Endothelial cell of umbilical vein (primary cell): ENCODE results near the gene GAB2. TPM values are rescaled to one million over a fixed set of nuclear protein-coding genes. Genes with fewer than 3 reads are reported as not detected.

Experiments used
- BruUV-seq: library from RNA; stranded (reverse); fragments of 400-500 nt; replicated peaks from 2 replicates; lab custom pipeline; 2021; lab: Mats Ljungman, UMichigan
- CTCF ChIA-PET: fragments of 300-600, 350-600 bp; sonication (Branson Sonifier 250); formaldehyde crosslinking; loops from one replicate; lab custom pipeline; 2021; ENCODE audit warnings: antibody characterized with exemption, inconsistent platforms; lab: Charles Lee
- POLR2A ChIA-PET: fragments of 300-600, 350-600 bp; sonication (Branson Sonifier 250); formaldehyde crosslinking; loops from one replicate; lab custom pipeline; 2021; ENCODE audit warnings: antibody characterized with exemption, inconsistent platforms; lab: Charles Lee
- DNase-seq: peaks from one replicate; pipeline ENCODE4 v3.0.0-alpha.2; 2011; ENCODE audit warnings: low read depth, low spot score
- FAIRE-seq: peaks from 2 replicates; lab custom pipeline; 2011; peaks lifted over from hg19 to GRCh38; lab: Jason Lieb, UNC
- H2AFZ ChIP-seq: 2 replicates; pipeline ENCODE4 v1.6.0; 2012; ENCODE audit warnings: low read depth, low read length, control low read depth, inconsistent platforms
- H3K27ac ChIP-seq: 2 replicates; pipeline ENCODE4 v1.5.1; 2011; ENCODE audit warnings: low read depth, mild to moderate bottlenecking, control low read depth, low read length, moderate library complexity; ENCODE audit not compliant: insufficient read depth
- H3K27me3 ChIP-seq, 2 experiments: 2 replicates each; pipeline versions ENCODE4 v1.6.0 to v1.6.1; 2011; ENCODE audit warnings: low read length in 2 of 2, mixed read lengths in 1 of 2; ENCODE audit not compliant: control insufficient read depth in 2 of 2, insufficient read depth in 2 of 2
- H3K36me3 ChIP-seq, 2 experiments: 2 replicates in 1 of 2; 3 replicates in 1 of 2; pipeline ENCODE4 v1.5.1; 2011; ENCODE audit warnings: low read length in 2 of 2, mild to moderate bottlenecking in 1 of 2, moderate library complexity in 1 of 2; ENCODE audit not compliant: control insufficient read depth in 2 of 2, insufficient read depth in 2 of 2; ENCODE audit errors: extremely low read depth in 1 of 2
- H3K4me1 ChIP-seq: 3 replicates; pipeline ENCODE4 v1.5.1; 2011; ENCODE audit warnings: mild to moderate bottlenecking, low read length; ENCODE audit not compliant: control insufficient read depth, insufficient read depth; ENCODE audit errors: extremely low read depth
- H3K4me2 ChIP-seq: 2 replicates; pipeline ENCODE4 v1.6.1; 2011; ENCODE audit warnings: low read length, control low read depth, mixed read lengths; ENCODE audit not compliant: insufficient read depth
- H3K4me3 ChIP-seq, 3 experiments: fragments of 200-600 bp in 1 of 3; sonication (generic), shearing (Covaris generic) in 1 of 3; replicated peaks in 1 of 3; 2 replicates each; pipeline ENCODE4 v1.5.1; 2011 to 2016; ENCODE audit warnings: control low read depth in 3 of 3, low read length in 3 of 3, mild to moderate bottlenecking in 2 of 3, inconsistent platforms in 1 of 3, low read depth in 1 of 3, moderate library complexity in 1 of 3; ENCODE audit not compliant: insufficient read depth in 1 of 3
- H3K79me2 ChIP-seq: 2 replicates; pipeline ENCODE4 v1.6.0; 2012; ENCODE audit warnings: low read length, inconsistent platforms; ENCODE audit not compliant: control insufficient read depth, insufficient read depth
- H3K9ac ChIP-seq: replicated peaks from 2 replicates; pipeline ENCODE3; 2011; ENCODE audit warnings: low read length, control low read depth; ENCODE audit not compliant: insufficient read depth; ENCODE audit errors: extremely low read depth
- H3K9me1 ChIP-seq: replicated peaks from 3 replicates; pipeline ENCODE4 v1.6.0; 2011; ENCODE audit warnings: mild to moderate bottlenecking, low read length; ENCODE audit not compliant: control insufficient read depth, insufficient read depth; ENCODE audit errors: extremely low read depth
- H3K9me3 ChIP-seq: replicated peaks from 2 replicates; pipeline ENCODE4 v1.5.1; 2012; ENCODE audit warnings: low read length, inconsistent platforms; ENCODE audit not compliant: control insufficient read depth, insufficient read depth
- H4K20me1 ChIP-seq: replicated peaks from 2 replicates; pipeline ENCODE3; 2011; ENCODE audit warnings: mild to moderate bottlenecking, low read length; ENCODE audit not compliant: control insufficient read depth, insufficient read depth; ENCODE audit errors: extremely low read depth
- EZH2 ChIP-seq: IDR thresholded peaks from 2 replicates; pipeline ENCODE4 v1.6.1; 2012; ENCODE audit warnings: borderline replicate concordance, low read depth, mild to moderate bottlenecking, moderate library complexity, low read length, inconsistent platforms; ENCODE audit not compliant: severe bottlenecking
- FOS ChIP-seq: IDR thresholded peaks from 2 replicates; pipeline ENCODE4 v1.6.1; 2011; ENCODE audit warnings: mild to moderate bottlenecking, low read length, moderate library complexity, borderline replicate concordance; ENCODE audit not compliant: insufficient read depth
- GATA2 ChIP-seq: IDR thresholded peaks from 2 replicates; pipeline ENCODE4 v1.7.0; 2011; ENCODE audit warnings: low read depth, mild to moderate bottlenecking, moderate library complexity, mixed read lengths, low read length; ENCODE audit not compliant: insufficient read length, insufficient read depth
- JUN ChIP-seq: IDR thresholded peaks from 2 replicates; pipeline ENCODE4 v1.6.1; 2011; ENCODE audit warnings: borderline replicate concordance, low read depth; ENCODE audit not compliant: insufficient read length, insufficient read depth
- MYC ChIP-seq: IDR thresholded peaks from one replicate; pipeline ENCODE4 v1.6.1; 2011; ENCODE audit warnings: mild to moderate bottlenecking, low read depth, low read length
- POLR2A ChIP-seq: IDR thresholded peaks from 2 replicates; pipeline ENCODE4 v1.6.1; 2012; ENCODE audit warnings: low read depth, mild to moderate bottlenecking, control low read depth, low read length
- POLR2AphosphoS5 ChIP-seq: IDR thresholded peaks from 2 replicates; pipeline ENCODE4 v1.6.1; 2012; ENCODE audit warnings: low read depth, mild to moderate bottlenecking, control low read depth, low read length, moderate library complexity; ENCODE audit not compliant: insufficient read depth
- dilution Hi-C: fragments of 300-500 bp; cut with MboI; formaldehyde crosslinking; loops from one replicate; pipeline ENCODE4 v1.15.0; 2019; ENCODE audit warnings: low sequenced_read_pairs; ENCODE audit not compliant: extremely low pct_ligation_motif_present
- intact Hi-C: fragments of 100-400 bp; cut with micrococcal nuclease; formaldehyde crosslinking; loops from one replicate; pipeline ENCODE4 v1.10.0; 2022
- polyA plus RNA-seq, 4 experiments: library from polyadenylated mRNA; depleted of rRNA in 3 of 4; stranded (reverse) in 3 of 4; unstranded in 1 of 4; fragments of >200 nt; gene quantifications; 2 replicates each; pipeline versions ENCODE4 v1.2.1 to v1.2.3, GENCODE V29; 2011 to 2012; ENCODE audit warnings: missing spikeins in 1 of 4
- total RNA-seq: library from RNA; stranded (reverse); gene quantifications from 2 replicates; pipeline ENCODE4 v1.2.3, GENCODE V29; 2021
- TF ChIP-seq, protein P1 (sequence below): IDR thresholded peaks from 2 replicates; pipeline ENCODE4 v1.6.1; 2011; ENCODE audit not compliant: insufficient read depth, insufficient read length
- TF ChIP-seq, protein P2 (sequence below), 2 donors: IDR thresholded peaks; 1 replicate in 1 of 2; 2 replicates in 1 of 2; pipeline ENCODE4 v1.5.1; 2011; ENCODE audit warnings: low read length in 2 of 2, mild to moderate bottlenecking in 2 of 2, moderate library complexity in 2 of 2, control low read depth in 1 of 2, inconsistent platforms in 1 of 2, low read depth in 1 of 2; ENCODE audit not compliant: insufficient read depth in 1 of 2; ENCODE audit errors: extremely low read depth in 1 of 2

GAB2 gene
- total and polyA plus RNA-seq, 2 donors (not counting 3 experiments of a cell fraction or from before 2014, with no cell fraction given): 19.6 to 39.6 TPM

GRCh38 chr11:78429209-78429608 lies 11.6 kb upstream of the GAB2 start:
- Histone ChIP-seq H3K9me1 (no peaks in the 10 kb centered on the region), H3K4me3 (no peak overlapping the region), H2AFZ (no peak overlapping the region), H3K4me1 (peaks cover 8% of the 10 kb centered on the region), H3K27ac (no peak overlapping the region), H3K27me3 (no peaks in the 10 kb centered on the region), H3K79me2 (no peaks in the 10 kb centered on the region), H3K9me3 (no peaks in the 10 kb centered on the region), H3K36me3 (no peaks in the 10 kb centered on the region), H3K9ac (no peak overlapping the region), H4K20me1 (no peaks in the 10 kb centered on the region), H3K4me2 (no peak overlapping the region)
- DNase-seq (no peak), FAIRE-seq (no peak)
- CTCF ChIA-PET: interaction anchor here (1.1 to 6.3 kb wide), 5 partner anchors 11 to 200 kb away, joined by 3 to 100 read pairs (median 12); partner anchors contain the start of gene GAB2
- TF ChIP-seq, protein P1, sequence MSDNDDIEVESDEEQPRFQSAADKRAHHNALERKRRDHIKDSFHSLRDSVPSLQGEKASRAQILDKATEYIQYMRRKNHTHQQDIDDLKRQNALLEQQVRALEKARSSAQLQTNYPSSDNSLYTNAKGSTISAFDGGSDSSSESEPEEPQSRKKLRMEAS: no peak
- no peak for TF ChIP-seq MYC
- TF ChIP-seq EZH2: no peak
- TF ChIP-seq, protein P2, sequence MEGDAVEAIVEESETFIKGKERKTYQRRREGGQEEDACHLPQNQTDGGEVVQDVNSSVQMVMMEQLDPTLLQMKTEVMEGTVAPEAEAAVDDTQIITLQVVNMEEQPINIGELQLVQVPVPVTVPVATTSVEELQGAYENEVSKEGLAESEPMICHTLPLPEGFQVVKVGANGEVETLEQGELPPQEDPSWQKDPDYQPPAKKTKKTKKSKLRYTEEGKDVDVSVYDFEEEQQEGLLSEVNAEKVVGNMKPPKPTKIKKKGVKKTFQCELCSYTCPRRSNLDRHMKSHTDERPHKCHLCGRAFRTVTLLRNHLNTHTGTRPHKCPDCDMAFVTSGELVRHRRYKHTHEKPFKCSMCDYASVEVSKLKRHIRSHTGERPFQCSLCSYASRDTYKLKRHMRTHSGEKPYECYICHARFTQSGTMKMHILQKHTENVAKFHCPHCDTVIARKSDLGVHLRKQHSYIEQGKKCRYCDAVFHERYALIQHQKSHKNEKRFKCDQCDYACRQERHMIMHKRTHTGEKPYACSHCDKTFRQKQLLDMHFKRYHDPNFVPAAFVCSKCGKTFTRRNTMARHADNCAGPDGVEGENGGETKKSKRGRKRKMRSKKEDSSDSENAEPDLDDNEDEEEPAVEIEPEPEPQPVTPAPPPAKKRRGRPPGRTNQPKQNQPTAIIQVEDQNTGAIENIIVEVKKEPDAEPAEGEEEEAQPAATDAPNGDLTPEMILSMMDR (IDR thresholded peaks at IDR 0.05; ENCODE audit: extremely low read depth in 1 of 2, insufficient read depth in 1 of 2, low read depth in 1 of 2, low read length in 2 of 2): no peak
- no peak for TF ChIP-seq POLR2A
- TF ChIP-seq GATA2: no peak
- no peak for TF ChIP-seq POLR2AphosphoS5
- no peak for TF ChIP-seq FOS
- no peak for TF ChIP-seq JUN
- POLR2A ChIA-PET: interaction anchor here (0.9 kb wide), 1 partner anchor 13 kb away, joined by 3 read pairs; no protein-coding TSS in a partner anchor
- intact Hi-C loops (no loop called here), dilution Hi-C loops (no loop called here)
- no TSS peak for BruUV-seq
